Erythroblast (primary cell): ENCODE measurements around the gene CMTM7.

Experiments
- DNase-seq, 2 experiments: peaks; one replicate each; lab custom pipeline; 2025; lab: John Stamatoyannopoulos, UW
- GATA1 ChIP-seq: IDR thresholded peaks from 2 replicates; pipeline ENCODE4 v1.6.1; 2011; ENCODE audit warnings: low read depth, mild to moderate bottlenecking, control low read depth, low read length, moderate library complexity
- POLR2A ChIP-seq: IDR thresholded peaks from 2 replicates; pipeline ENCODE4 v1.6.1; 2011; ENCODE audit warnings: mild to moderate bottlenecking, low read length

CMTM7 gene

GRCh38 chr3:32499585-32499984 is 107.9 kb downstream of the CMTM7 start:
- DNase-seq = peak; percentile 20 to 48
- TF ChIP-seq POLR2A (no peak), GATA1 (no peak)

GRCh38 chr3:32500231-32500630 is 108.6 kb downstream of the CMTM7 start:
- no peak for DNase-seq
- TF ChIP-seq POLR2A = no peak
- TF ChIP-seq GATA1 = no peak

- TF ChIP-seq GATA1 = no peak
- no peak for TF ChIP-seq POLR2A
- DNase-seq = peak; percentile 27 to 42
These were observed 109.5 kb downstream of the CMTM7 start for GRCh38 chr3:32500880-32501782.

GRCh38 chr3:32501783-32502117 is 110.1 kb downstream of the CMTM7 start:
- TF ChIP-seq GATA1 (no peak), POLR2A (no peak)

DNA sequence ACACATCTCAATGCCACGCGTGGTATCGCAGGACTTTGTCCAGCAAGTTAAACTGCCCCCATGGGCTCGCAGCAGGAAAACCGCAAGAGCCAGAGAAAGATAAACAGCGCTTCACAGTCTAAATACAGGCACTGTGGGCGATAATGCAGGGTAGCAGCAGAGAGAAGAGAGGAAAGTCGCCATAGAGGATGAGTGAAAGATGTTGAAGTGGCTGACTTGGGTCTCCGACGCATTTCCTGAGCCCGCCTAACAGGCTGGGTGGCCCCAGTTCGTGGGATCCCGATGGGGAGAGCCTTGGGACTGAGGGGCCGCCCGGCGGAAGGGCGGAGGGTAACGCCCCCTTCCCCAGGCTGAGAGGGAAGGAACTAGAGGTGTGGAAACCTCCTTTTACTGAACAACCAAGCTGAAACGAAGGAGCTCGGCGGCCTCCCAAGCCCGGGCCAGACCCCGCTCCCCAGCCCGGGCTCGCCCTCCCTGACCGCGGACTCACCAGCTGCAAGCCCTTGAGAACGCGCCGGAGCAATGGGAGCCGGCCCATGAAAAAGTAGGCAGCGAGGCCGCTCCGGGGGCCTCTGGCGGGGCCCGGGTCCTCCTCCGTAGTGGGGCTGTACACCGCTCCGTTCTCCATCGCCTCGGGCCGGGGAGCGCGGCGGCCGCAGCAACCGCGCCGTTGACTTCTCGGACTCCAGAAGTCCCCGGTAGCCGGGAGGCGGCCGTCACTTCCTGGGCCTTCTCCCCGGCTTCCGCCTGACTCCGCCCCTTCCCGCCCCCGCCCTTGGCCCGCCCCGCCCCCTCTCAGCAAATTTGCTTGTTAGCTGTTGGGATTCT is 110.7 kb downstream of the CMTM7 start, which contains the start of gene CMTM6:
TSS of gene CMTM6 (minus strand) at position 735 of the 828 bp plus-strand sequence. CDS start at position 628, 107 bp downstream.
- TF ChIP-seq POLR2A = peak; percentile 67
- no peak for TF ChIP-seq GATA1
- peak; percentile 86 to 88 for DNase-seq

More at GRCh38 chr3:32501783-32502117, 110.1 kb downstream of the CMTM7 start:
- no peak for DNase-seq

DNA sequence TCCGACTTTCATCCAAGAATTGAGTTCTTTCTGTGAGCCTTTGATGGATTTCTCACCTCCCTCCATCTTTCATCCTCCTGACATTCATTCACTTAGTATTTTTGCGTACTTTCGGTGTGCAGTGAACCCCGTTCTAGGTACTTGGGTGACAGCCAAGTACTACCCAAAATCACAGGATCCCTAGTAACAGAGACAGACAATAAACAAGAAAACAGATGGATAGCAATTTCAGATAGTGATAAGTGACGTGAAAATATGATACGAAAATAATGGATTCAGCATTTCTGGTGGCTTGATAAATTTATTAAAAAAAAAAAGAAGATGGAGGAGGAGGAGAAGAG is 111.3 kb downstream of the CMTM7 start:
- no peak for DNase-seq
- TF ChIP-seq GATA1 = no peak
- TF ChIP-seq POLR2A = no peak
